Measurements from ENCODE around the gene MUC21.
"Not testable (repeated sequence)": the region's sequence is repeated elsewhere in the genome, so short reads cannot be mapped to it uniquely, and the experiment has no call there.

MUC21 gene

GRCh38 chr6:30970946-30971345 lies 12.6 kb upstream of the MUC21 start:
- no peak for DNase-seq

- no peak for DNase-seq
Observed at GRCh38 chr6:30972816-30973215, 10.7 kb upstream of the MUC21 start.

GRCh38 chr6:30974490-30975252 lies 8.8 kb upstream of the MUC21 start:
- no peak for DNase-seq

GRCh38 chr6:30979141-30979540 lies 4.4 kb upstream of the MUC21 start:
- no peak for DNase-seq

- DNase-seq: no peak
Observed at GRCh38 chr6:30979690-30980089, 3.8 kb upstream of the MUC21 start.

GRCh38 chr6:30981942-30982772 lies 1.4 kb upstream of the MUC21 start:
- no peak for DNase-seq

GRCh38 chr6:30985490-30985889 lies 2.0 kb downstream of the MUC21 start:
- DNase-seq: no peak

GRCh38 chr6:30987304-30987703 lies 3.8 kb downstream of the MUC21 start:
- DNase-seq: no peak

- DNase-seq: no peak
Observed at GRCh38 chr6:30988209-30988825, 4.8 kb downstream of the MUC21 start.

- no peak for DNase-seq
Observed at GRCh38 chr6:30990422-30991086, 7.0 kb downstream of the MUC21 start.

- DNase-seq: no peak
Observed at GRCh38 chr6:30991891-30992290, 8.4 kb downstream of the MUC21 start.

GRCh38 chr6:30997301-30997700 lies 13.8 kb downstream of the MUC21 start:
- DNase-seq: no peak

GRCh38 chr6:30998785-30999184 lies 15.3 kb downstream of the MUC21 start:
- no peak for DNase-seq

GRCh38 chr6:31000067-31000860 lies 16.7 kb downstream of the MUC21 start:
- DNase-seq: not testable (repeated sequence)

- no peak for DNase-seq
Observed at GRCh38 chr6:31001281-31001888, 17.9 kb downstream of the MUC21 start.

- DNase-seq: no peak
Observed at GRCh38 chr6:31002471-31002870, 19.0 kb downstream of the MUC21 start.

- DNase-seq: no peak
Observed at GRCh38 chr6:31004794-31005193, 21.3 kb downstream of the MUC21 start.

GRCh38 chr6:31005249-31006020 lies 21.9 kb downstream of the MUC21 start:
- DNase-seq: no peak

- no peak for DNase-seq
Observed at GRCh38 chr6:31007694-31008093, 24.2 kb downstream of the MUC21 start.

- DNase-seq: no peak
Observed at GRCh38 chr6:31008165-31008564, 24.6 kb downstream of the MUC21 start.

GRCh38 chr6:31009731-31010130 lies 26.2 kb downstream of the MUC21 start:
- DNase-seq: no peak
